Posterior vena cava (tissue), 2 donors: ENCODE measurements around the gene ALPI. TPM values are rescaled to one million over a fixed set of nuclear protein-coding genes. Genes with fewer than 3 reads are reported as not detected.
A peak's percentile ranks its signal among the peaks of the same experiment; 100 is the strongest.

Experiments used
- DNase-seq: peaks from one replicate; pipeline ENCODE4 v3.0.0-alpha.2; 2020; ENCODE audit warnings: low spot score
- intact Hi-C, 2 donors: fragments of 100-400 bp; cut with DNase I; formaldehyde crosslinking; loops; one replicate each; pipeline versions ENCODE4 v1.14.1 to v1.14.2; 2022 to 2023
- total RNA-seq, 2 donors: library from RNA; stranded (reverse); fragmentation: NEBNext Ultra II Directional; extraction: Animal tissue kit (Norgen Biotek cat#: 25700); gene quantifications; one replicate each; pipeline ENCODE4 v1.2.1, GENCODE V29; 2021
- donor health status: DM: yes; HTN: yes; CAD: no.
- donor health status: DM: yes; HTN: yes; CAD: no.

ALPI gene
- total RNA-seq, 2 donors from 2014 or later, result not detected

GRCh38 chr2:232456296-232457120, 555 bp downstream of the ALPI start:
- DNase-seq, result peak; percentile 79
- intact Hi-C loops, result no loop called here

- intact Hi-C loops, result no loop called here
- peak; percentile 56 for DNase-seq
These were observed 1.4 kb downstream of the ALPI start for GRCh38 chr2:232457121-232458011.

- intact Hi-C loops, result no loop called here
- no peak for DNase-seq
These were observed 2.2 kb downstream of the ALPI start for GRCh38 chr2:232458051-232458660.

- intact Hi-C loops, result no loop called here
- peak; percentile 79 for DNase-seq
These were observed 2.9 kb downstream of the ALPI start for GRCh38 chr2:232458661-232459418.

- intact Hi-C loops, result no loop called here
- DNase-seq, result peak; percentile 55
These were observed 3.6 kb downstream of the ALPI start for GRCh38 chr2:232459419-232460035.

GRCh38 chr2:232460171-232460570, 4.2 kb downstream of the ALPI start:
- DNase-seq, result no peak
- intact Hi-C loops, result no loop called here

GRCh38 chr2:232463701-232464543, 8.0 kb downstream of the ALPI start:
- intact Hi-C loops, result no loop called here
- DNase-seq, result peak; percentile 63

GRCh38 chr2:232464544-232464885, 8.6 kb downstream of the ALPI start:
- intact Hi-C loops, result no loop called here
- peak; percentile 61 for DNase-seq

- intact Hi-C loops, result no loop called here
- DNase-seq, result peak; percentile 64
These were observed 9.1 kb downstream of the ALPI start for GRCh38 chr2:232465061-232465460.

GRCh38 chr2:232466221-232466620, 10.3 kb downstream of the ALPI start:
- intact Hi-C loops, result no loop called here
- no peak for DNase-seq

GRCh38 chr2:232473467-232473890, 17.5 kb downstream of the ALPI start:
- intact Hi-C loops, result no loop called here
- DNase-seq, result no peak

GRCh38 chr2:232476045-232476444, 20.1 kb downstream of the ALPI start:
- DNase-seq, result peak; percentile 46
- intact Hi-C loops, result no loop called here

GRCh38 chr2:232476791-232477190, 20.8 kb downstream of the ALPI start:
- intact Hi-C loops, result no loop called here
- peak; percentile 74 for DNase-seq

GRCh38 chr2:232477751-232478510, 22.0 kb downstream of the ALPI start:
- intact Hi-C loops, result no loop called here
- no peak for DNase-seq

- intact Hi-C loops, result no loop called here
- peak; percentile 75 for DNase-seq
These were observed 22.8 kb downstream of the ALPI start for GRCh38 chr2:232478571-232479340.

- DNase-seq, result peak; percentile 76
These were observed 23.6 kb downstream of the ALPI start for GRCh38 chr2:232479341-232480200.

More at GRCh38 chr2:232479341-232480200, 23.6 kb downstream of the ALPI start:
- intact Hi-C loops, result no loop called here
